Measurements from ENCODE around the gene CYTH4. TPM values are rescaled to one million over a fixed set of nuclear protein-coding genes. Genes with fewer than 3 reads are reported as not detected.

The CYTH4 gene
- polyA plus RNA-seq, 1 donor (not counting 4 experiments of a cell fraction or from before 2014, with no cell fraction given) = 0.05 TPM

- H3K4me1 ChIP-seq (ENCODE audit: control insufficient read depth, extremely low read depth, insufficient read depth, low read length) = peaks cover 33% of the 10 kb centered on the region
- H3K9me3 ChIP-seq (ENCODE audit: control insufficient read depth, low read depth, low read length) = no peaks in the 10 kb centered on the region
- dilution Hi-C loops (cut with MboI; ENCODE audit: extremely low pct_ligation_motif_present, low sequenced_read_pairs) = no loop called here
- peaks cover 6 to 14% of the 10 kb centered on the region in 2 experiments for H3K36me3 ChIP-seq (ENCODE audit: control insufficient read depth in 2 of 2, extremely low read depth in 1 of 2, insufficient read depth in 2 of 2, low read length in 2 of 2)
- no peak for FAIRE-seq
- no peak overlapping the region for H3K4me3 ChIP-seq (ENCODE audit: control insufficient read depth in 2 of 3, extremely low read depth in 1 of 3, insufficient read depth in 2 of 3, low read depth in 1 of 3, low read length in 3 of 3)
- no peaks in the 10 kb centered on the region for H4K20me1 ChIP-seq (ENCODE audit: control insufficient read depth, extremely low read depth, insufficient read depth, low read length)
- no peak overlapping the region for H3K4me2 ChIP-seq (ENCODE audit: control insufficient read depth, extremely low read depth, insufficient read depth, low read depth, low read length)
- H3K27ac ChIP-seq (ENCODE audit: control insufficient read depth, insufficient read depth, low read length) = no peak overlapping the region
- H2AFZ ChIP-seq (ENCODE audit: control insufficient read depth, low read length) = no peak overlapping the region
- TF ChIP-seq CTCF (optimal IDR thresholded peaks at IDR 0.05 in 1 of 3, IDR thresholded peaks at IDR 0.05 in 1 of 3, conservative IDR thresholded peaks at IDR 0.05 in 1 of 3; ENCODE audit: extremely low read depth in 1 of 3, insufficient read depth in 2 of 3, low read length in 3 of 3) = no peak
- no peak for TF ChIP-seq EZH2 (IDR thresholded peaks at IDR 0.05; ENCODE audit: low read length)
- no peaks in the 10 kb centered on the region for H3K27me3 ChIP-seq (ENCODE audit: control insufficient read depth, extremely low read depth, insufficient read depth, low read length)
- H3K79me2 ChIP-seq (ENCODE audit: control insufficient read depth, insufficient read depth, low read length) = peaks cover 15% of the 10 kb centered on the region
- peaks cover 2% of the 10 kb centered on the region for H3K9me1 ChIP-seq (ENCODE audit: control insufficient read depth, extremely low read depth, insufficient read depth, low read length)
- DNase-seq (ENCODE audit: low read depth, low spot score) = no peak
- H3K9ac ChIP-seq (ENCODE audit: control insufficient read depth, extremely low read depth, insufficient read depth, low read length) = no peak overlapping the region
Observed at GRCh38 chr22:37245740-37246139, 36.6 kb upstream of the CYTH4 start.

- TF ChIP-seq CTCF (optimal IDR thresholded peaks at IDR 0.05 in 1 of 3, IDR thresholded peaks at IDR 0.05 in 1 of 3, conservative IDR thresholded peaks at IDR 0.05 in 1 of 3; ENCODE audit: extremely low read depth in 1 of 3, insufficient read depth in 2 of 3, low read length in 3 of 3) (no peak), EZH2 (IDR thresholded peaks at IDR 0.05; ENCODE audit: low read length) (no peak)
- FAIRE-seq (peak; percentile 53), DNase-seq (ENCODE audit: low read depth, low spot score) (peak; percentile 69)
- H3K9ac ChIP-seq (ENCODE audit: control insufficient read depth, extremely low read depth, insufficient read depth, low read length) = no peak overlapping the region
- dilution Hi-C loops (cut with MboI; ENCODE audit: extremely low pct_ligation_motif_present, low sequenced_read_pairs) = no loop called here
- no peak overlapping the region for H2AFZ ChIP-seq (ENCODE audit: control insufficient read depth, low read length)
- H4K20me1 ChIP-seq (ENCODE audit: control insufficient read depth, extremely low read depth, insufficient read depth, low read length) = no peaks in the 10 kb centered on the region
- peaks cover 2% of the 10 kb centered on the region for H3K9me1 ChIP-seq (ENCODE audit: control insufficient read depth, extremely low read depth, insufficient read depth, low read length)
- H3K27ac ChIP-seq (ENCODE audit: control insufficient read depth, insufficient read depth, low read length) = no peak overlapping the region
- peaks cover 20% of the 10 kb centered on the region for H3K4me1 ChIP-seq (ENCODE audit: control insufficient read depth, extremely low read depth, insufficient read depth, low read length)
- peaks cover 6% of the 10 kb centered on the region for H3K79me2 ChIP-seq (ENCODE audit: control insufficient read depth, insufficient read depth, low read length)
- no peaks in the 10 kb centered on the region for H3K36me3 ChIP-seq (ENCODE audit: control insufficient read depth in 2 of 2, extremely low read depth in 1 of 2, insufficient read depth in 2 of 2, low read length in 2 of 2)
- no peak overlapping the region for H3K4me2 ChIP-seq (ENCODE audit: control insufficient read depth, extremely low read depth, insufficient read depth, low read depth, low read length)
- no peaks in the 10 kb centered on the region for H3K27me3 ChIP-seq (ENCODE audit: control insufficient read depth, extremely low read depth, insufficient read depth, low read length)
- H3K9me3 ChIP-seq (ENCODE audit: control insufficient read depth, low read depth, low read length) = no peaks in the 10 kb centered on the region
- H3K4me3 ChIP-seq (ENCODE audit: control insufficient read depth in 2 of 3, extremely low read depth in 1 of 3, insufficient read depth in 2 of 3, low read depth in 1 of 3, low read length in 3 of 3) = no peak overlapping the region
Observed at GRCh38 chr22:37248251-37248650, 34.1 kb upstream of the CYTH4 start.
